ENCODE results near the gene MEX3B.

MEX3B gene

GRCh38 chr15:82045892-82046665, at the start of gene MEX3B:
Gene MEX3B, minus strand, starts transcription at chr15:82046018. Its CDS starts 313 bp downstream, at chr15:82045705.
- DNase-seq, result peak; percentile 93

GRCh38 chr15:82093774-82094211, 48.0 kb upstream of the MEX3B start:
- no peak for DNase-seq

- no peak for DNase-seq
These were observed 47.5 kb upstream of the MEX3B start for GRCh38 chr15:82093325-82093724.

GRCh38 chr15:82091636-82092140, 45.9 kb upstream of the MEX3B start:
- no peak for DNase-seq

- no peak for DNase-seq
These were observed 40.6 kb upstream of the MEX3B start for GRCh38 chr15:82086243-82086995.

- no peak for DNase-seq
These were observed 36.3 kb upstream of the MEX3B start for GRCh38 chr15:82081914-82082762.

GRCh38 chr15:82080774-82081173, 35.0 kb upstream of the MEX3B start:
- DNase-seq, result no peak

- DNase-seq, result no peak
These were observed 33.9 kb upstream of the MEX3B start for GRCh38 chr15:82079736-82080135.

GRCh38 chr15:82074610-82075009, 28.8 kb upstream of the MEX3B start:
- DNase-seq, result no peak

- no peak for DNase-seq
These were observed 27.2 kb upstream of the MEX3B start for GRCh38 chr15:82072926-82073537.

- DNase-seq, result no peak
These were observed 20.6 kb upstream of the MEX3B start for GRCh38 chr15:82066455-82066854.

- DNase-seq, result no peak
These were observed 19.0 kb upstream of the MEX3B start for GRCh38 chr15:82064824-82065223.

GRCh38 chr15:82062479-82063454, 16.9 kb upstream of the MEX3B start:
- DNase-seq, result no peak

GRCh38 chr15:82060817-82061216, 15.0 kb upstream of the MEX3B start:
- no peak for DNase-seq

- DNase-seq, result no peak
These were observed 12.8 kb upstream of the MEX3B start for GRCh38 chr15:82058517-82059204.

- DNase-seq, result no peak
These were observed 12.2 kb upstream of the MEX3B start for GRCh38 chr15:82058026-82058425.

GRCh38 chr15:82056958-82057823, 11.4 kb upstream of the MEX3B start:
- DNase-seq, result no peak

GRCh38 chr15:82052751-82053150, 6.9 kb upstream of the MEX3B start:
- no peak for DNase-seq

GRCh38 chr15:82051664-82052063, 5.8 kb upstream of the MEX3B start:
- no peak for DNase-seq

- DNase-seq, result no peak
These were observed 3.0 kb upstream of the MEX3B start for GRCh38 chr15:82048811-82049210.
